HG03139 (cell line): ENCODE data around the gene CFAP46.

Source experiments
- ATAC-seq: cut with Tn5 transposase; IDR thresholded peaks from one replicate; pipeline ENCODE4 v1.9.1; 2021; ENCODE audit not compliant: unreplicated experiment

The CFAP46 gene

DNA sequence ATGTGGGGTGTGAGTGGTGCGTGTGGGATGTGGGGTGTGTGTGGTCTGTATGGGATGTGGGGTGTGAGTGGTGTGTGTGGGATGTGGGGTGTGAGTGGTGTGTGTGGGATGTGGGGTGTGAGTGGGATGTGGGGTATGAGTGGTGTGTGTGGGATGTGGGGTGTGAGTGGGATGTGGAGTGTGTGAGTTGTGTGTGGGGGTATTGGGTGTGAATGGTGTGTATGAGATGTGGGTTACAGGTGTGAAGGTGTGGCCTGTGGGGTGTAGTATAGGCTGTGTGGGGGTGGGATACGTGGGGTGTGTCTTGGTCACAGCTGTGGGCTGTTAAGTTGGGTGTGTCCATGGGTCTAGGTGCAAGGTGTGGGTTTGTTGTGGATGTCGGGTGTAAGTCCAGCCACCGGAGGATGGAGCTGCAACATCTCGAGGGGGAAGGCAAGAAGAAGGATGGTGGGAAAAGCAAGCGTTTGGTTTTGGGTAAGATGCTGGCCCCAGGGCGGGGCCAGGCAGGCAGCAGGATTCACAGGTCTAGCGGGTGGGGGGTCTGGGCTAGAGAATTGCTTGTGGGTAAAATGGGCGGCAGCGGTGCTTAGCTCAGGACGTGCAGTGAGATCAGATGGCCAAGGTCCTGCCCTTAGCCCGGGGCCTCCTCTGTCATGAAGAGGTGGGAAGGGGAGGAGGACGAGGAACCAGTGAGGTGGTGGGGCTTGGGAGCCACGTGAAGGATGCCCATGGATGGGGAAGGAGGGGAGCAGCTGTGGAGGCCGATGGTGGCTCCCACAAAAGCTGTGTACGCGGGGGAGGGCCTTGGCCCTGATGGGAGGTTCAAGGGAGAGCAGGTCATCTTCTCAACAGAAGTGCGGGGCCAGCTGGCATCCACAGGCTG, 60.1 kb downstream of the CFAP46 start:
- ATAC-seq = no peak

GRCh38 chr10:132881186-132881920, 61.0 kb downstream of the CFAP46 start:
- no peak for ATAC-seq

DNA sequence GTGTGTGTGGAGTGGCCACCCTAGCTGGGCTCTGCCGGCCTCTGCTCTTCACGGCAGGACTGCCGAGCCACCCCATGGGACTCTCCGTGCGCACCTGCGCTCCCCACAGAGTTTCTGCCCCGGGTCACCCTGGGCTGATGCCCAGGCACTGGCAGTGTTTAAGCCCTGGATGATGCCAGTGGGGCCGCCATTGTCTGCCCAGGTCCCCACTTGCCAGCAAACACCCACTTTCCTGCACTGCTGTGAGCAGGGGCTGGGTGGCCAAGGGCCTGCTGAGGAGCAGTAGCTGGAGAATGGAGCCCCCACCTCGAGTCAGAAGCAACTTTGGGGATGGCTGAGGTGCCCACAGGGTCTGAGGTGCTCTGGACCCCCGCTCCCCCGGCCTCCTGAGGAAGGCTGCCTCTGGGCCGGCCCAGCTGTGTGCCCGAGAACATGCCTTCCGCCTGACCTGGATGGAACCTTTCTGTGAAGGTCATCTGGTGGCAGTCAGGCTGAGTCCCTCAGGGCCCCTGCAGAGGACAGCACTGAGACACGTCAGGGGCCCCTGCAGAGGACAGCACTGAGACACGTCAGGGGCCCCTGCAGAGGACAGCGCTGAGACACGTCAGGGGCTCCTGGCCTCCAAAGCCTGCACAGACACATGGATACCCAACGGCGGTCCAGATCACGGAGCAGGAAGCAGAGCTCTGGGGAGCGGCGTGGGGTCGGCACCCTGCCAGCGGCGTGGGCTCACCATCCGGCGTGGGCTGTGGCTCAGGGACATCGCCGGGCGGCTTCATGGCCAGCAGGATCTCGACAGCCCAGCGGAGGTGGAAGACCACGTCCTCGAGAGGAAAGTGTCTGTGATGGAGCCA, 62.0 kb downstream of the CFAP46 start:
- no peak for ATAC-seq

- ATAC-seq = no peak
These were observed 62.8 kb downstream of the CFAP46 start for GRCh38 chr10:132879408-132880127.

DNA sequence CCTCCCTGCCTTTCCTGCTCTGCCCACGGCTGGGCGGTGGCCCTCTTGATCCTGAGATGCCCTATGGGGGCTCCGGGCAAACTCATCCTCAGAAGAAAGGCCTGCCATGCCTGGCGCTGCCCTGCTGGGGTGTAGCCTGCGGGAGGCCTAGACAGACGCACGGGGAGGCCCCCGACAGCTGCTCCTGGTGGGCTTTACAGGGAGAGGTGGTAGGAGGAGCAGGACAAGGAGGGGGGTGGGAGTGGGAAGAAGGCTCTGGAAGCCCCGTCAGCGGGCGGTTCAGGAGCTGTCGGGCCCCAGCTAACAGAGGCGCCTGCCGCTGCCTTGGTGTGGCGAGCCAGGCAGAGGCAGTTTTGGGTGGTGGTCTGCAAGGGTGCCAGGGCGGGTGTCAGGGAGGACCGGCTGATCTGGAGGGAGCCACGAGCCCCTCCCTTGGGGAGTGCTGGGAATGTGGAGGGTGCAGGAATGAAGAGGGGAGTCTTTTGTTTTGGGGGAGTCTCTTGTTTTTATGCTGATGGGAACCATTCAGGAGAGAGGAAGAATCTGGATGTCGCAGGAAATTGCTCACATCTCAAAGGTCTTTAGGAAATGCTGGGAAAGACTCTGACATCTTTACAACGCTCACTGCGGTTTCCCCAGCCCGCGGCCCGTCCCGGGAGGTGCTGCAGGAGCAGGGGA, 63.5 kb downstream of the CFAP46 start:
- no peak for ATAC-seq

DNA sequence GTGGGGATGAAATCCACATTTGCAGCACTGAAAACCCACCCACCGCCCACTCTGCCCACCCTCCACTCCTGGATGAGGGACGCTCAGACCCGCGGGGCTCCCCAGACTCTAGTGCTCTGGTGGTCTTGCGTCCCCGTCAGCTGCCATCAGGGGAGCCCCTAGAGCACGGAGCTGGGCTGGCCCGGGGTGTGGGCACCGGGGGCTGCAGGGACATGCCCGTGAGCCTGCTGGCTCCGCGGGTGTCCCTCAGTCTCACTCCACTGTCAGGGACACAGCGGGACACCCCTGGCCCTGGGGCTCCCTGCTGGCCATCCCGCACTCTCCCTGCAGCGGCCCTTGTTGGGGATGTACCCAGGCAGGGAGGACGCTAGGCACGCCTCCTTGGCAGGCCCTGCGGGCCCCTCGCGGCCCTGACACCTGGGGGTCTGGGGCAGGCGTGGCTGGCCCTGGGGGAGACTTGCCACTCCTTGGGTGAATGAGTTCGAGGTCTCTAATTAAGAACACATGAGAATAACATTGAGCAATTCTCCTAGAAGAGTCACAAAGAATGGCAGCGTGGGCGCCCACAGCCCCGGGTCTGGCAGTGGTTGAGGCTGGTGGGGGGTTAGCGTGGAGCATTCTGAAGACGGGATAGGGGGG, 64.2 kb downstream of the CFAP46 start:
- ATAC-seq = no peak

DNA sequence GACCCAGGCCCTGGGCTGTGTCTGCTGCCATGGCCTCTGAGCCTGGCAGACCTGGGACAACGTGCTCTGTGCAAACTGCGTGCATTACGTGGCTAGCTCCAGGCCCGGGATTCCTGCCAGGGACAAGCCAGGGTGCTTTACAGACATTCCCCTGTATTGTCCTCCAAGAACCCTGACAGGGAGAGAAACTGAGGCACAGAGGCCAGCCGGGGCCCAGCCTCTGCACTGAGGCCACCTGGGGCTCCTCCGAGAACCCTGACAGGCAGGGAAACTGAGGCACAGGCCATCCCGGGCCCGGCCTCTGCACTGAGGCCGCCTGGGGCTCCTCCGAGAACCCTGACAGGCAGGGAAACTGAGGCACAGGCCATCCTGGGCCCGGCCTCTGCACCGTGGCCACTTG, 64.9 kb downstream of the CFAP46 start:
- no peak for ATAC-seq

- no peak for ATAC-seq
These were observed 65.4 kb downstream of the CFAP46 start for GRCh38 chr10:132876993-132877431.

GRCh38 chr10:132876131-132876860, 66.1 kb downstream of the CFAP46 start:
- no peak for ATAC-seq

DNA sequence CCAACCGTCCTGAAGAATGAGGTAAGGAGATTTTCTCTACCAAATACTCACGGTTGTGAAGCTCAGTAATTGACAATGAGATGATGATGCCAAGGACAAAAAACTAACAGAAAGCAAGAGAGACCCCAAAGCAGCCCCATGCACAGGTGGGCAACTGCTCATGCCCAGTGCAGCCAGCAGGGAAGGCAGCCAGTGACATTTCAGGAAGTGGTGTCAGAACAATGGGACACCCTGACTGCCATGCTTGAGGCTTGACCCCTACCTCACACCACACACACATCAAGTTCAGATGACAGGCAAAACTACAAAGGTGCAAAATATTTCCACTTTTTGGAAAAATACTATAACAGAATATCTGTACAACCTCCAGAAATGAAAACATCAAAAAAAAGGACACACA, 66.9 kb downstream of the CFAP46 start:
- ATAC-seq = no peak

- ATAC-seq = no peak
These were observed 69.0 kb downstream of the CFAP46 start for GRCh38 chr10:132873395-132873794.

GRCh38 chr10:132872658-132873057, 69.7 kb downstream of the CFAP46 start:
- ATAC-seq = no peak

GRCh38 chr10:132870426-132870825, 71.9 kb downstream of the CFAP46 start:
- no peak for ATAC-seq

DNA sequence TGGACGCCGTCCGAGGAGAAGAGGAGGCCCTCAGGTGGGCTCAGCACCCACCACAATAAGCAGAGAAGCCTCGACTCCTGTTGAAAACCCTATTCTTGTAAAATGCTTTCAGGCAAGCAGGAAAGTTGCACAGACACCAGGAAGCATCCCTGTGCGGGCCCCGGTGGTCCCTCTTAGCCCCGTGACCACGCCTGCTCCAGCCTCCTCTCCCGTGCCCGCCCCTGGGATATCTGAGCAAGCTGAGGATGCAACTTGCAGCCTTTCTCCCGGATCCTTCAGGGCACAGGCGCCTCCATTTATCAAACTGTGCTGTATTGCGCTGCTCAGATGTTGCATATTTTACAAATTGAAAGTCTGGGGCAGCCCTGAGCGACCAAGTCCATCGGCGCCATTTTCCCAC, 72.7 kb downstream of the CFAP46 start:
- no peak for ATAC-seq

GRCh38 chr10:132868995-132869394, 73.4 kb downstream of the CFAP46 start:
- no peak for ATAC-seq

- ATAC-seq = no peak
These were observed 74.3 kb downstream of the CFAP46 start for GRCh38 chr10:132867801-132868644.

DNA sequence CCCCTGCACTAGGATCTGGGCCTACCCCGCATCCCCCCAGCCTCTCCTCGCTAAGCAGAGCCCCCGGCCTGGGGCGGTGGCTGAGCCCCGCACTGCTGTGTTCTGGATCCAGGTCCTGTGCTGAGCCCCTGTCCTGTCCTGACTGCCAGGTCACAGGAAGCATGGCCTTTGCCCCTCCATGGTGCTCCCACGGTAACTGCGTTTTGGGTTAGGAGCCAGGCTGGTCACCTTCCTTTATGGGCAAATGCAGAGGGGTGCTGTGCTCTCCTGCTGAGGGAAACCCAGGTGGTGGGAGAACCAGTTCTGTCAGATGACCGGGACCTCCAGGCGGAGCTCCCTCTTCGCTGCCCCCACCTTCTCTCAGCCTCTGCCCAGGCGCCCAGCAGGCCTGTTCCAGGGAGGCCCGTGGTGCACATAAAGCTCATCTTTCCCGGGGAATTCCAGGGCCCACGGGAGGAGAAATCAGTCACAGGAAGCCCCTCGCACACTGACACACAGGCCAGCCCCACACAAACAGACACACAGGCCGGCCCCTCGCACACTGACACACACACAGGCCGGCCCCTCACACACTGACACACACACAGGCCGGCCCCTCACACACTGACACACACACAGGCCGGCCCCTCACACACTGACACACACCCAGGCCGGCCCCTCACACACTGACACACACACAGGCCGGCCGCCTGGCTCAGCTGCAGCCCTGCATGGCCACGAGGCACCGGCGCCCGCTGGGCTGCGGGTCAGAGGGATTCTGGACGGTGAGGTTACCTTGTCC, 75.6 kb downstream of the CFAP46 start:
- ATAC-seq = no peak
